DND-41 (cell line): ENCODE data around the gene LYRM7.

Source experiments
- CTCF ChIP-seq: IDR thresholded peaks from 2 replicates; pipeline ENCODE4 v1.5.1; 2012; ENCODE audit warnings: borderline replicate concordance, low read length, moderate library complexity, mild to moderate bottlenecking; ENCODE audit not compliant: poor library complexity, severe bottlenecking; ENCODE audit errors: extremely low read depth
- EZH2 ChIP-seq: IDR thresholded peaks from 3 replicates; pipeline ENCODE4 v1.6.1; 2012; ENCODE audit warnings: borderline replicate concordance, low read depth, mild to moderate bottlenecking, moderate library complexity, low read length, inconsistent platforms; ENCODE audit not compliant: severe bottlenecking

- TF ChIP-seq CTCF (no peak), EZH2 (no peak)
Observed at GRCh38 chr5:131200560-131200959, 29.8 kb downstream of the LYRM7 start.
